HepG2 (cell line): ENCODE measurements around the gene RABGAP1L. TPM values are rescaled to one million over a fixed set of nuclear protein-coding genes. Genes with fewer than 3 reads are reported as not detected.

Source experiments
- ATAD3A ChIP-seq: sonication (generic); formaldehyde crosslinking; IDR thresholded peaks from 2 replicates; pipeline ENCODE4 v1.4.0; 2020; ENCODE audit warnings: missing genetic modification reagents
- CENPT ChIP-seq: sonication (generic); formaldehyde crosslinking; IDR thresholded peaks from 2 replicates; pipeline ENCODE4 v1.8.0; 2022; ENCODE audit warnings: low read depth, mild to moderate bottlenecking, moderate library complexity, missing genetic modification reagents
- CHD4 ChIP-seq: fragments of 200-600 bp; sonication (generic); IDR thresholded peaks from 2 replicates; pipeline ENCODE4 v1.7.0; 2017; ENCODE audit warnings: mild to moderate bottlenecking, low read length, borderline replicate concordance
- FOXO4 ChIP-seq: sonication (generic); formaldehyde crosslinking; conservative IDR thresholded peaks from 2 replicates; pipeline ENCODE4 v1.8.1; 2023; ENCODE audit warnings: missing genetic modification reagents
- GPBP1L1 ChIP-seq: sonication (generic); formaldehyde crosslinking; IDR thresholded peaks from 2 replicates; pipeline ENCODE4 v1.5.0; 2020; ENCODE audit warnings: mild to moderate bottlenecking, missing genetic modification reagents
- HBP1 ChIP-seq: IDR thresholded peaks from 2 replicates; pipeline ENCODE4 v1.6.1; 2016; ENCODE audit warnings: low read depth, control low read depth
- HNF4G ChIP-seq, 2 experiments: sonication (generic) in 1 of 2; formaldehyde crosslinking in 1 of 2; IDR thresholded peaks; 2 replicates each; pipeline versions ENCODE4 v1.4.0 to v1.6.1; 2011 to 2020; ENCODE audit warnings: borderline replicate concordance in 2 of 2, low read depth in 2 of 2, mild to moderate bottlenecking in 2 of 2, low read length in 1 of 2, missing genetic modification reagents in 1 of 2, moderate library complexity in 1 of 2
- MTA3 ChIP-seq: sonication (generic); formaldehyde crosslinking; IDR thresholded peaks from 2 replicates; pipeline ENCODE4 v1.4.0; 2020; ENCODE audit warnings: missing genetic modification reagents
- MTF1 ChIP-seq: sonication (generic); formaldehyde crosslinking; IDR thresholded peaks from 2 replicates; pipeline ENCODE4 v1.5.0; 2020; ENCODE audit warnings: missing genetic modification reagents
- PBX2 ChIP-seq: IDR thresholded peaks from 2 replicates; pipeline ENCODE4 v1.6.1; 2016; ENCODE audit warnings: control low read depth
- POGK ChIP-seq: sonication (generic); formaldehyde crosslinking; conservative IDR thresholded peaks from 2 replicates; pipeline ENCODE4 v1.8.0; 2022; ENCODE audit warnings: mild to moderate bottlenecking, moderate library complexity, missing genetic modification reagents
- SKI ChIP-seq: fragments of 450-650 bp; IDR thresholded peaks from one replicate; pipeline ENCODE4 v1.6.1; 2018; ENCODE audit warnings: mild to moderate bottlenecking; ENCODE audit not compliant: partially characterized antibody
- TBX3 ChIP-seq: fragments of 450-650 bp; IDR thresholded peaks from 2 replicates; pipeline ENCODE4 v1.6.1; 2017; ENCODE audit warnings: antibody characterized with exemption, mild to moderate bottlenecking, inconsistent platforms, borderline replicate concordance
- TERF1 ChIP-seq: sonication (generic); formaldehyde crosslinking; IDR thresholded peaks from 2 replicates; pipeline ENCODE4 v1.8.0; 2022; ENCODE audit warnings: mild to moderate bottlenecking, missing genetic modification reagents, moderate library complexity
- ZNF572 ChIP-seq: sonication (generic); formaldehyde crosslinking; IDR thresholded peaks from 2 replicates; pipeline ENCODE4 v1.5.1; 2020; ENCODE audit warnings: mild to moderate bottlenecking, missing genetic modification reagents
- ZNF577 ChIP-seq: sonication (generic); formaldehyde crosslinking; IDR thresholded peaks from 2 replicates; pipeline ENCODE4 v1.4.0; 2020; ENCODE audit warnings: mild to moderate bottlenecking, low read depth, missing genetic modification reagents, borderline replicate concordance
- ZSCAN30 ChIP-seq: sonication (generic); formaldehyde crosslinking; IDR thresholded peaks from 2 replicates; pipeline ENCODE4 v1.5.0; 2020; ENCODE audit warnings: mild to moderate bottlenecking, missing genetic modification reagents
- polyA plus RNA-seq, 8 experiments: library from polyadenylated mRNA; depleted of rRNA in 3 of 8; stranded (reverse) in 7 of 8; unstranded in 1 of 8; fragments of >200 nt; fragmentation: Illumina TruSeq in 4 of 8; extraction: Trizol in 4 of 8; gene quantifications; 2 replicates each; pipeline versions ENCODE4 v1.2.1 to v1.2.3, GENCODE V29; 2011 to 2016; ENCODE audit warnings: low read depth in 4 of 8, missing spikeins in 1 of 8, mixed read lengths in 1 of 8; ENCODE audit not compliant: insufficient read depth in 1 of 8
- total RNA-seq, 5 experiments: library from RNA; depleted of rRNA; stranded (reverse); fragments of >200 nt; fragmentation: Illumina TruSeq; extraction: Trizol; gene quantifications; 2 replicates each; pipeline ENCODE4 v1.2.3, GENCODE V29; 2016; ENCODE audit warnings: low read depth in 1 of 5

The RABGAP1L gene
- total and polyA plus RNA-seq, 2 of the 13 experiments (the other 11 are each of a cell fraction or from before 2014, with no cell fraction given) = 7.9 to 22.6 TPM

GRCh38 chr1:174696026-174696821, 536.9 kb downstream of the RABGAP1L start (continued):
- no peak for TF ChIP-seq TERF1
- no peak for TF ChIP-seq FOXO4 (CRISPR knock-in tag)
- TF ChIP-seq ZNF577 (CRISPR knock-in tag) = no peak
- no peak for TF ChIP-seq ZNF572 (CRISPR knock-in tag)
- TF ChIP-seq POGK (CRISPR knock-in tag) = no peak
- no peak for TF ChIP-seq HBP1 (CRISPR knock-in tag)
- TF ChIP-seq SKI = no peak
- no peak for TF ChIP-seq CHD4
- peak; percentile 22; the same call in 1 of the 2 replicates for TF ChIP-seq HNF4G (IDR thresholded peaks at IDR 0.05; ENCODE audit: borderline replicate concordance, low read depth, low read length)
- TF ChIP-seq HNF4G (CRISPR knock-in tag; IDR thresholded peaks at IDR 0.05; ENCODE audit: borderline replicate concordance, low read depth) = peak; percentile 66; the same call in 1 of the 2 replicates
- TF ChIP-seq PBX2 (CRISPR knock-in tag) = no peak
- no peak for TF ChIP-seq MTA3 (CRISPR knock-in tag)
- no peak for TF ChIP-seq TBX3
- no peak for TF ChIP-seq GPBP1L1 (CRISPR knock-in tag)
- TF ChIP-seq ZSCAN30 (CRISPR knock-in tag) = no peak
- no peak for TF ChIP-seq MTF1 (CRISPR knock-in tag)
- no peak for TF ChIP-seq ATAD3A (CRISPR knock-in tag)
- no peak for TF ChIP-seq CENPT (CRISPR knock-in tag)
